PC-9 (cell line): ENCODE measurements around the gene OBSCN.

ENCODE experiments used
- EZH2 ChIP-seq: fragments of 200-600 bp; sonication (generic); IDR thresholded peaks from 2 replicates; pipeline ENCODE4 v1.8.0; 2017; ENCODE audit warnings: antibody characterized with exemption, low read depth
- TF ChIP-seq, protein P1 (sequence below): fragments of 200-600 bp; sonication (generic); conservative IDR thresholded peaks from 2 replicates; pipeline ENCODE4 v1.6.1; 2017; ENCODE audit warnings: mixed run types, antibody characterized with exemption, mild to moderate bottlenecking, moderate library complexity

DNA sequence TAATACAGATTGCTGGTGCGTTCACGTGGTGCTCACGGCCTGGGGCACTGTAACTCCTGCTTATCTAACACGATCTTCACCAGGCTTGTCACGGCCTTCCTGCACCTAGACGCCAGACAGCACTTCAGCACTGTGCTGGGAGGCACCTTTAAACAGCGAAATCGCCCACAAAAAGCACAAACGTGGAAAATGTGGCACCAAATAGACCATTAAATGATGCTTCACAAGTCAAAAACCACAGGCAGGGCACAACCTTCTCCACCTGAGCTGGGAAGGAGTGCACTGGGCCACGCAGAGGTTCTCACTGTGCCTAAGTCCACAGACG, 22.2 kb upstream of the OBSCN start:
- TF ChIP-seq, protein P1, sequence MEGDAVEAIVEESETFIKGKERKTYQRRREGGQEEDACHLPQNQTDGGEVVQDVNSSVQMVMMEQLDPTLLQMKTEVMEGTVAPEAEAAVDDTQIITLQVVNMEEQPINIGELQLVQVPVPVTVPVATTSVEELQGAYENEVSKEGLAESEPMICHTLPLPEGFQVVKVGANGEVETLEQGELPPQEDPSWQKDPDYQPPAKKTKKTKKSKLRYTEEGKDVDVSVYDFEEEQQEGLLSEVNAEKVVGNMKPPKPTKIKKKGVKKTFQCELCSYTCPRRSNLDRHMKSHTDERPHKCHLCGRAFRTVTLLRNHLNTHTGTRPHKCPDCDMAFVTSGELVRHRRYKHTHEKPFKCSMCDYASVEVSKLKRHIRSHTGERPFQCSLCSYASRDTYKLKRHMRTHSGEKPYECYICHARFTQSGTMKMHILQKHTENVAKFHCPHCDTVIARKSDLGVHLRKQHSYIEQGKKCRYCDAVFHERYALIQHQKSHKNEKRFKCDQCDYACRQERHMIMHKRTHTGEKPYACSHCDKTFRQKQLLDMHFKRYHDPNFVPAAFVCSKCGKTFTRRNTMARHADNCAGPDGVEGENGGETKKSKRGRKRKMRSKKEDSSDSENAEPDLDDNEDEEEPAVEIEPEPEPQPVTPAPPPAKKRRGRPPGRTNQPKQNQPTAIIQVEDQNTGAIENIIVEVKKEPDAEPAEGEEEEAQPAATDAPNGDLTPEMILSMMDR = no peak
- no peak for TF ChIP-seq EZH2
